Caco-2 (cell line): ENCODE measurements around the gene NSUN3. TPM values are rescaled to one million over a fixed set of nuclear protein-coding genes. Genes with fewer than 3 reads are reported as not detected.

ENCODE experiments used
- BruUV-seq: library from RNA; stranded (reverse); fragments of 400-500 nt; replicated peaks from 2 replicates; lab custom pipeline; 2021; lab: Mats Ljungman, UMichigan
- CTCF ChIA-PET: fragments of 300-600 bp; sonication (Branson Sonifier 250); formaldehyde crosslinking; loops from one replicate; lab custom pipeline; 2022; ENCODE audit warnings: antibody characterized with exemption; lab: Charles Lee
- POLR2A ChIA-PET: fragments of 300-600 bp; sonication (Branson Sonifier 250); formaldehyde crosslinking; loops from one replicate; lab custom pipeline; 2022; ENCODE audit warnings: antibody characterized with exemption; lab: Charles Lee
- DNase-seq, 2 experiments: peaks; one replicate each; pipeline versions ENCODE4 v3.0.0 to v3.0.0-alpha.2; 2020 to 2022
- H3K27me3 ChIP-seq: replicated peaks from 2 replicates; pipeline ENCODE4 v1.6.0; 2011; ENCODE audit warnings: low read length; ENCODE audit not compliant: control insufficient read depth, insufficient read depth
- H3K36me3 ChIP-seq: 2 replicates; pipeline ENCODE4 v1.5.1; 2011; ENCODE audit warnings: low read length; ENCODE audit not compliant: control insufficient read depth, insufficient read depth
- H3K4me1 ChIP-seq: fragments of 250-450 bp; sonication (Bioruptor Pico); 2 replicates; pipeline ENCODE4 v1.5.1; 2020; ENCODE audit warnings: mild to moderate bottlenecking
- H3K4me3 ChIP-seq: 2 replicates; pipeline ENCODE4 v1.5.1; 2011; ENCODE audit warnings: low read depth, mild to moderate bottlenecking, control low read depth, low read length
- H3K9me3 ChIP-seq: fragments of 250-450 bp; sonication (Bioruptor Pico); 2 replicates; pipeline ENCODE4 v1.5.1; 2020; ENCODE audit warnings: mild to moderate bottlenecking, moderate library complexity
- H3K27ac Mint-ChIP-seq: one replicate; pipeline ENCODE4 v1.8.0; 2022; ENCODE audit warnings: mixed read lengths; ENCODE audit not compliant: unreplicated experiment
- H3K27me3 Mint-ChIP-seq: one replicate; pipeline ENCODE4 v1.8.0; 2022; ENCODE audit warnings: mixed read lengths; ENCODE audit not compliant: insufficient read depth, unreplicated experiment
- H3K36me3 Mint-ChIP-seq: one replicate; pipeline ENCODE4 v1.8.0; 2022; ENCODE audit warnings: mild to moderate bottlenecking, mixed read lengths; ENCODE audit not compliant: insufficient read depth, unreplicated experiment
- H3K4me1 Mint-ChIP-seq: one replicate; pipeline ENCODE4 v1.8.0; 2022; ENCODE audit warnings: low read depth, mixed read lengths; ENCODE audit not compliant: unreplicated experiment
- H3K4me3 Mint-ChIP-seq: one replicate; pipeline ENCODE4 v1.8.0; 2022; ENCODE audit warnings: mild to moderate bottlenecking, moderate library complexity, mixed read lengths; ENCODE audit not compliant: unreplicated experiment
- H3K9me3 Mint-ChIP-seq: one replicate; pipeline ENCODE4 v1.8.0; 2022; ENCODE audit warnings: mixed read lengths; ENCODE audit not compliant: unreplicated experiment
- intact Hi-C: fragments of 100-400 bp; cut with micrococcal nuclease; formaldehyde crosslinking; loops from one replicate; pipeline ENCODE4 v1.10.0; 2022; ENCODE audit not compliant: unreplicated experiment
- total RNA-seq: library from RNA; stranded (reverse); gene quantifications from 2 replicates; pipeline ENCODE4 v1.2.3, GENCODE V29; 2022
- TF ChIP-seq, protein P1 (sequence below), 2 experiments: fragments of 200-600 bp in 1 of 2; IDR thresholded peaks; 1 replicate in 1 of 2; 2 replicates in 1 of 2; pipeline versions ENCODE4 v1.5.1 to v1.8.0; 2011 to 2022; ENCODE audit warnings: antibody characterized with exemption in 1 of 2, control low read depth in 1 of 2, inconsistent platforms in 1 of 2, low read depth in 1 of 2, low read length in 1 of 2, mild to moderate bottlenecking in 1 of 2, moderate library complexity in 1 of 2; ENCODE audit not compliant: insufficient read depth in 1 of 2, severe bottlenecking in 1 of 2, unreplicated experiment in 1 of 2

Gene NSUN3
- total RNA-seq, 1 experiment from 2014 or later = 7.1 TPM

DNA sequence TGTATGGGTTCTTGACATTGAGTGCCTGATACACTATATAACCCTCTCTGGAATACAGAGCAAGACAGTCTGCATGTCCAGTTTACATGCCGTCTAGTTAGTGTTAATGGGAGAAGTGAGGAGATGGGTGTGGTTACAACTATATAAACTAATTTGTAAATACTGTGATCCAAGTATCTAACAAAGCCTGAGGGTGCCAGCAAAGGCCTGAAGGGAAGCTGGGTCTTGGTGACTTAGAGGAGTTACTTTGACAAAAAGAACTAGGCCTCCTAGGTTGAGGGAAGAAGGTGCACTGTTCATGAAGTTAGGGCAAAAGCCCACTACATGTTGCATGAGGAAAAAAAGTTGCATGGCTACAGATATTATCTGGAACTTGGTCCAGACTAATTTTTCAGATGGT lies 2.3 kb downstream of the NSUN3 start:
- no peak overlapping the region for H3K4me3 ChIP-seq
- Mint-ChIP-seq H3K9me3 (no peaks in the 10 kb centered on the region), H3K4me1 (peaks cover 8% of the 10 kb centered on the region), H3K27ac (no peak overlapping the region), H3K27me3 (no peaks in the 10 kb centered on the region), H3K4me3 (no peak overlapping the region), H3K36me3 (peaks cover 6% of the 10 kb centered on the region)
- CTCF ChIA-PET = no interaction called here
- H3K9me3 ChIP-seq = no peaks in the 10 kb centered on the region
- intact Hi-C loops = no loop called here
- no TSS peak for BruUV-seq
- peaks cover 4% of the 10 kb centered on the region; the same call in 1 of the 2 replicates for H3K4me1 ChIP-seq
- POLR2A ChIA-PET = no interaction called here
- no peaks in the 10 kb centered on the region for H3K27me3 ChIP-seq
- no peak for DNase-seq
- TF ChIP-seq, protein P1, sequence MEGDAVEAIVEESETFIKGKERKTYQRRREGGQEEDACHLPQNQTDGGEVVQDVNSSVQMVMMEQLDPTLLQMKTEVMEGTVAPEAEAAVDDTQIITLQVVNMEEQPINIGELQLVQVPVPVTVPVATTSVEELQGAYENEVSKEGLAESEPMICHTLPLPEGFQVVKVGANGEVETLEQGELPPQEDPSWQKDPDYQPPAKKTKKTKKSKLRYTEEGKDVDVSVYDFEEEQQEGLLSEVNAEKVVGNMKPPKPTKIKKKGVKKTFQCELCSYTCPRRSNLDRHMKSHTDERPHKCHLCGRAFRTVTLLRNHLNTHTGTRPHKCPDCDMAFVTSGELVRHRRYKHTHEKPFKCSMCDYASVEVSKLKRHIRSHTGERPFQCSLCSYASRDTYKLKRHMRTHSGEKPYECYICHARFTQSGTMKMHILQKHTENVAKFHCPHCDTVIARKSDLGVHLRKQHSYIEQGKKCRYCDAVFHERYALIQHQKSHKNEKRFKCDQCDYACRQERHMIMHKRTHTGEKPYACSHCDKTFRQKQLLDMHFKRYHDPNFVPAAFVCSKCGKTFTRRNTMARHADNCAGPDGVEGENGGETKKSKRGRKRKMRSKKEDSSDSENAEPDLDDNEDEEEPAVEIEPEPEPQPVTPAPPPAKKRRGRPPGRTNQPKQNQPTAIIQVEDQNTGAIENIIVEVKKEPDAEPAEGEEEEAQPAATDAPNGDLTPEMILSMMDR (IDR thresholded peaks at IDR 0.05; ENCODE audit: insufficient read depth in 1 of 2, low read depth in 1 of 2, low read length in 1 of 2, severe bottlenecking in 1 of 2, unreplicated experiment in 1 of 2) = no peak
- no peaks in the 10 kb centered on the region for H3K36me3 ChIP-seq

DNA sequence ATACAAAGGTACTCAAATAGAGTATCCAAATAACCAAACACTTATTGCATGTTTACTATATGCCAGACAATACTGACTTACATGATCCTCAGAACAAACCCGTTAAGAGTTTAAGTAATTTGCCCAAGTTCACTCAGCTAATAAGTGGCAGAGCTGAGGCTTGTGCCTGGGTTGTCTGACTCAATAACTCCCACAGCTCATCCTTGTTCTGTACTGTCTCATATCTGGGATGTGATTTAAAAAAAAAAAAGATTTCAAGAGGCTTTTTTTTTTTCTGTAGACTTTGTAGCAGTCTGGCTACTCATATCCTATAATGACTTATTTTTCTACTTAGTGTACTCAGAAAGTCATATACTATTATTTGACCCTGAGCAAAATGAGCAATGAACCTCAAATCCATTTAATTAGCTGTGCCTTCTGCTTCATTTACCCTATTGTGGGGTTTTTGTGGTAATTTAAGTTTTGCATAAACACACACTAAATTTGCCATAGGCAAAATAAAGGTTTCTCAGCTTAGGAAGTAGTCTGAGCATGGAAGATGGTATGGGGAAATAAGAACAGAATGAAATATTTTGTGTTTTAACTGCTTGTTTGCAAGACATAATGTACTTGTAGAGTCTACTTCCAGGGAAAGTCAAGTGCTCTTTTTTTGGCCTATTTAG lies 3.1 kb downstream of the NSUN3 start:
- peaks cover 8% of the 10 kb centered on the region for H3K4me1 Mint-ChIP-seq
- no peaks in the 10 kb centered on the region for H3K9me3 ChIP-seq
- H3K4me3 ChIP-seq = no peak overlapping the region
- DNase-seq = no peak
- no TSS peak for BruUV-seq
- TF ChIP-seq, protein P1 (IDR thresholded peaks at IDR 0.05; ENCODE audit: insufficient read depth in 1 of 2, low read depth in 1 of 2, low read length in 1 of 2, severe bottlenecking in 1 of 2, unreplicated experiment in 1 of 2) = no peak
- intact Hi-C loops = no loop called here
- H3K4me3 Mint-ChIP-seq = no peak overlapping the region
- ChIA-PET CTCF (no interaction called here), POLR2A (no interaction called here)
- no peaks in the 10 kb centered on the region for H3K9me3 Mint-ChIP-seq
- H3K4me1 ChIP-seq = peaks cover 4% of the 10 kb centered on the region; the same call in 1 of the 2 replicates
- H3K36me3 ChIP-seq = no peaks in the 10 kb centered on the region
- peaks cover 6% of the 10 kb centered on the region for H3K36me3 Mint-ChIP-seq
- H3K27ac Mint-ChIP-seq = no peak overlapping the region
- H3K27me3 ChIP-seq = no peaks in the 10 kb centered on the region
- no peaks in the 10 kb centered on the region for H3K27me3 Mint-ChIP-seq

DNA sequence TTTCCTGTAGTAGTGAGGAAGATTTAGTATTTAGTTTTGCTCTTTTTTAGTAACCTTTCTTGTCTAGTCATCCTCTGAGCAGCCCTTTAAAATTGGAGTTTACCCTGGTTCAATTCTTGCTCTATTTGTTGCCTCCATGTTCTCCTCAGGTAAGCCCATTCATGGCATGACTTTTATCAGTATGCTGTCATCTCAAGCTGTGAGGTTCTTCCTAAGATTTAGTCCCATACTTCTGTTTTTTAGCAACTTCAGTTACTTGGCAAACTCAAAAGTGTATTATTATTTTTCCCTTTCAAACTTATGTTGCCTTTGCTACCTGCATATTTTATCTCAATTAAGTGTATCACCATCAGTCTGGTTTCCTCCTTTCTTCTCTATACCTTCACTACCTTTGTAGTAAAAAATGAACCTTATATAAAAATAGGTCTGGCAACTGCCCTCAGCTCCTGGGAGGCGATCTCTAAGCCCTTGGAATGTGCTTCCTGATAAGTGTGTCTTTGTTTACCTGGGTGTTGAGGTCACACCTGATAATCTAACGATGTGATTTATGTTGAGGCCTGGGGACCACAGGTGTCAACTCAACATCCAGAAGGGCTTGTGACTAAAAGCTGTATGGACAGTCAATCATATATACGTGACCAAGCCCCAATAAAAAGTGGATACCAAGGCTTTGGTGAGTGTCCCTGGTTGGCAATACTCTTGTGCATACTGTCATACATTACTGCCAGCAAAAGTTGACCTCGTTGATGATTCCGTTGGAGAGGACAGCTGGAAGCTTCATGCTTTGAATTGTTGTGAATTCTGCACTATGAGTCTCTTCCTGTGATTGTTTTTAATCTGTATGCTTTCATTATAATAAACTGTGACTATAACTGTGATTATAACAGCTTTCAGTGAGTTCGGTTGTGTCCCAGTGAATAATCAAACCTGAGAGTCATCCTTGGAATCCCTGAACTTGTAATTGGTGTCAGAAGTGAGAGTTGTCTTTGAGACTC lies 3.9 kb downstream of the NSUN3 start:
- Mint-ChIP-seq H3K27ac (no peak overlapping the region), H3K4me1 (peaks cover 8% of the 10 kb centered on the region), H3K9me3 (no peaks in the 10 kb centered on the region), H3K4me3 (no peak overlapping the region), H3K36me3 (peaks cover 6% of the 10 kb centered on the region), H3K27me3 (no peaks in the 10 kb centered on the region)
- BruUV-seq = no TSS peak
- Histone ChIP-seq H3K4me1 (peaks cover 4% of the 10 kb centered on the region; the same call in 1 of the 2 replicates), H3K27me3 (no peaks in the 10 kb centered on the region), H3K9me3 (no peaks in the 10 kb centered on the region), H3K4me3 (no peak overlapping the region), H3K36me3 (no peaks in the 10 kb centered on the region)
- no peak for DNase-seq
- intact Hi-C loops = no loop called here
- CTCF ChIA-PET = no interaction called here
- POLR2A ChIA-PET = no interaction called here
- TF ChIP-seq, protein P1 (IDR thresholded peaks at IDR 0.05; ENCODE audit: insufficient read depth in 1 of 2, low read depth in 1 of 2, low read length in 1 of 2, severe bottlenecking in 1 of 2, unreplicated experiment in 1 of 2) = no peak
